HG02623 (cell line): ENCODE measurements around the gene ABI3.
"Not testable (repeated sequence)": the region's sequence is repeated elsewhere in the genome, so short reads cannot be mapped to it uniquely, and the experiment has no call there.

Source experiments
- ATAC-seq: cut with Tn5 transposase; IDR thresholded peaks from one replicate; pipeline ENCODE4 v1.9.1; 2021; ENCODE audit warnings: moderate library complexity; ENCODE audit not compliant: unreplicated experiment

Gene ABI3

DNA sequence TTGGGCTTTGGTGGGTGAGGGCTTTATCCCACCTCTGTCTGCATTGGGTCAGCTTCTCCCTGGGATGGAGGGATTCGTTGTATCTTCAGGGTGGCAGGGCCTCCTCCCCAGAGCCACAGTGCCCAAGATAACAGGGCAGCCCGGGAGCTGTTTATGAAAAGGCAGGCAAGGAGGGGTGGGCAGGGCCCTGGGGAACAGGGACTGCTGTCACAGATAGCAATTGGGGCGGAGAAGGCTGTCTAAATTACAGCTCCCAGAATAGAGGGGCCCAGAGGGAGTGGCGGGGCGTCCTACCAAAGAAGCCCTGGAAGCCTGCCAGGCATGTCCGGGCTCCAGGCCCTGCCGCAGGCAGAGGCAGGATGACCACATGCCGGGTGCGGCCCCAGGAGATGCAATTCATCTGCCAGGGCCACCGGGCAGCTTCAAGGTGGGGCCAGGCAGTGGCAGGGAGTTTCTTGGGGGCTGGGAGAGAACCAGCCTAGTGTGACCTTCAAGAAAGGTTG lies 38.8 kb downstream of the ABI3 start:
- no peak for ATAC-seq

DNA sequence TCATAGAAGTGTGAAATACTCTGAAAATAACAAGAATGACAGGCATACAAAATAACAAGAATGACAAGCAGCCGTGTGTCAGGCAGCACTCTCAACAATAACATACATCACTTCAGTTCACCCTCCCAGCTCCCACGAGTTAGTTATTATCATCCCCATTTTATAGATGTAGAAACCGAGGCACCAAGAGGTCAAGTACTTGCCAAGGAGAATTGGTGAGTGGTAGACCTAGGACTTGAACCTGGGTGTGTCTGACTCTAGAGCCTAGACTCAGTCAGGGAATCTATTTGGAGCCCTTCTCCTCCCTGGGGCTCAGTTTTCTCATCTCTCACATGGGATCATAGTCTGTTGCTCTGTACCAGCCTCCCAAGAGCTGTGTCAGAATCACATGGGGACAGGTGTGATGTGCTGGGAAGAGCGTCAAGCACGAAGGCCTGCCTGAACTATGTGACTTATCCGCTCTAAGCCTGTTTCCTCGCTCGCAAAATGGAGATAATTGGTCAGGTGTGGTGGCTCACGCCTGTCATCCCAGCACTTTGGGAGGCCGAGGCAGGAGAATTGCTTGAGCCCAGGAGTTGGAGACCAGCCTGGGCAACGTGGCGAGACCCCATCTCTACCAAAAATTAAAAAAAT lies 39.5 kb downstream of the ABI3 start:
- ATAC-seq = no peak

DNA sequence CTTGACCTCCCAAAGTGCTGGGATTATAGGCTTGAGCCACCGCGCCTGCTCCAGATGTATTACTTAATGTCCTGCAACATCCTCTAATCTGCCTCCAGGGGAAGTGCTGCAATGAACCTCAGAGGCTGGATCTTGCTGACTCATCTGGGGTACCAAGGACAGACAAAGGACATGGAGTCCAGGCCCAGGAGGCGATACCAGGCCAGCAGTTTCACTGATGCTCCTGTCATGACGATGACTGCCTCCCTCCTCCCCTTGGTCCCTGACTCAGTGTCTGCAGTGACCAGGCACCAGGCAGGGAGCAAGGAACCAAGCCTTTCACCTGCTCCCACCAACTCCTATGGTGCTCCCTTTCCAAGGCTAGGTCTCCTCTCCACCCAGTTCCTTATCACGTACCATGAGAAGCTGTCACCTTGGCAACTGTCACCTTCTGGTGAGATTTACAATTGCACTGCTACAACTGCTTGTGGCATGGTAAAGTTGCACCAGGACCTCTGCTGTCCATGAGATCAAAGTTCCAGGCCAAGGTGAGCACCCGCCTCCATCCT lies 41.7 kb downstream of the ABI3 start:
- no peak for ATAC-seq

DNA sequence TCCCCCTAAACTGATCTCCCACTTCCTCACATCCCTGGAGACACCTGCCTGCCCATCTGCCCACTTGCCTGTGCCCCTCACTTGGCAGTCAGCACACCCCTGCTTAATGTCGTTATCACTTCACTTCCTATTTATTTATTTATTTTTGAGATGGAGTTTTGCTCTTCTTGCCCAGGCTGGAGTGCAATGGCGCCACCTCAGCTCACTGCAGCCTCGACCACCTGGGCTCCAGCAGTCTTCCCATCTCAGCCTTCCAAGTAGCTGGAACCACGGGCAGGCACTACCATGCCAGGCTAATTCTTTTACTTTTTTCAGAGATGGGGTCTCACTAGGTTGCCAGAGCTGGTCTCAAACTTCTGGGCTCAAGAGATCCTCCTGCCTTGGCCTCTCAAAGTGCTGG lies 43.6 kb downstream of the ABI3 start:
- no peak for ATAC-seq

DNA sequence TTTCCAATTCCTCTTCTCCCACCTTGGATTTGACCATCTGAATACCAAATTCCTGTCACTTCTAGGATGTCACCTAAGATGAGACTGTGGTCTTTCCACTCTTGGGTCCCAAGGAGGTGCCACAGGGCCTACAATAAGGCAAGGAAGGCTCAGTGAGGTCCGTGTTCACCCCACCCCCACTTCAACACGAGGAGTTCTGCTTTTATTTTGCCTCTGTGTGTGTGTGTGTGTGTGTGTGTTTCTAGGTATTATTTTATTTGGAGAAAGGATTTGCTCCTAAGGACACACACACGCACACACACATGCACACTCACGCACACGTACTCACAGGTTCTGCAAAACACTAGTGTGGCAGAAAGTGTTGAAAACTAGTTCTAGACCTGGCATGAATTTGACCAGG lies 44.6 kb downstream of the ABI3 start:
- ATAC-seq = no peak

DNA sequence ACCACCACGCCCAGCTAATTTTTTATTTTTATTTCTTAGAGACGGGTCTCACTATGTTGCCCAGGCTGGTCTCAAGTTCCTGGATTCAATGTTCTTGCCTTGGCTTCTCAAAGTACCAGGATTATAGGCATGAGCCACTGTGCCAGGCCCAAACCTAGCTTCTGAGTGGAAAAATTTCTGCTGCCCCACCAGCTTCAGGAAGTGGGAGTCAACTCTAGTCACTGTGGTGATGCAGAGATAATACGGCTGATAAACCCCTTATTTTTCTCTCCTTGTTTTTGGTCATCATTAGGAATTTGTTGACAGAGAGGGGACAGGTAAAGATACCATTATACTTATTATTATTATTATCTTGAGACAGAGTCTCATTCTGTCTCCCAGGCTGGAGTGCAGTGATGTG lies 47.9 kb downstream of the ABI3 start:
- no peak for ATAC-seq

DNA sequence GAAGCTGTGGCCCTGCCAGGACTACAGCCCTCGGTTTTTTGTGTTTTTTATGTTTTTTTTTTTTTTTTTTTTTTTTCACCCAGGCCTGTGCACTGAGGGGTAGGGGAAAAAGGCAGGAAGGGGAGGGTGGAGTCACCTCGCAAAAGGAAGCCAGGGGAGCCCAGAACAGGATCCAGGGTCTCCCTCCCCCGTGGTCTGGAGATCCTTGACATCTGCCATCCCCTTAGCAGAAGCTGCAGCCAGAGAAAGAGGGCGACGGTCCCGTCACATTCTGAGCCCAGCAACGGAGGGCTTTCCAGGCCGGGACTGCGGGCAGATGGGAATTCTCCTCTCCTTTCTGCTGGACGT lies 49.1 kb downstream of the ABI3 start:
- no peak for ATAC-seq

DNA sequence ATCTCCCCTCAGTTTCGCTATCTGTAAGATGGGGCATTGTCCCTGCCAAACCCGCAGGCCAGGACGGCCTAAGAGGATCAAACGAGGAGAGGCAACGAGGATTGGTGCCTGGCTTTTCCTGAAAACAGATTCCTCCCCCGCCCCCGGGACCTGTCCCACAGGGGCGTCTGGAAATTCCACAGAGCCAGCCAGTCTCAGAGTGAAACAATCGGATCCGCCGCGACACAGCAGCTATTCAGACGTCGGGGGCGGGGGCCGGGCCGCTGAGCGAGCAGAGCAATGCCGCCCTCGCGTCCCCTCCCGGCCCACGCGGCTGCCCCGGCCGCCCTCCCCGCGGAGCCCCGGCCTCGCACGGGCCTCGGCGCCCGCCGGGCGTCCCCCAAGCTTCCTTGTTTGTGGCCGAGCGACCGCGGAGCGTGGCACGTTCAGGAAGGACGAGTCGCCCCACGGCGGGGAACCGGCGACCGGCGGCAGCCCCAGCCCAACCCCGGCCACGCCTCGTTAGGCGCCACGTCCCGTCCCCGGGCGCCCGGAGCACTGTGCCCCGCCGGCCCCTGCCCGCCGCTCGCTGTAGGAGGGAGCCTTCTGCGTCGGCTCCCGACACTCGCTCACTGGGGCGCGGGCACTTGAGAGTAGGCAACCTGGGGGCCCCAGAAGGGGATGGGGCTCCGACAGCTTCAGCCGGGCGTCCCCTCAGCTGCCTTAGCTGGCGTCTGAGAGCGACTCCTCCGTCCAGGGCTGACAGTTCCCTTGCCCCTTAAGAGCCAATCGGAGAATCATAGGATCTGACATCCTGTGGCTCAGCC lies 49.7 kb downstream of the ABI3 start:
- peak; percentile 43 for ATAC-seq

DNA sequence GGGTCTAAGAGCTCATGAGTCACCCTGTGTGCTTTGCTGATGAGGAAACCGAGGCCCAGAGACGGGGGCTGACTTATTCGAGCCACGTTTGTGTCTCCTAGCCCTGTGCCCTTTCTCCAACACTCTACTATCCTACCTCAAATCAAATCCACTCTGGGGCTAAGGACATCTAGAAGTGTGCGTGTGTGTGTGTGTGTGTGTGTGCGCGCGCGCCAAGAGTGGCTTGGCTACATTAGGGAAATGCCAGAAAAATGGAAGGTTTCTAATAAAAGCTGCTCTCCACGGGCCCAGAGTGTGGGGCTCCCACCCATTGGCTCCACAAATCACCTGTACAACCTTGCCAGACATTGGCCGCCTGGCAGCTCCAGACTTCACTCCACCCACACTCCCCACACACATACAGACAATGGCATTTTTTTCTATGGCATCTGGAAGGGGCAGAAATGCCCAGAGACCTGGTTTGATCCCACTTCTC lies 50.3 kb downstream of the ABI3 start:
- ATAC-seq = no peak

DNA sequence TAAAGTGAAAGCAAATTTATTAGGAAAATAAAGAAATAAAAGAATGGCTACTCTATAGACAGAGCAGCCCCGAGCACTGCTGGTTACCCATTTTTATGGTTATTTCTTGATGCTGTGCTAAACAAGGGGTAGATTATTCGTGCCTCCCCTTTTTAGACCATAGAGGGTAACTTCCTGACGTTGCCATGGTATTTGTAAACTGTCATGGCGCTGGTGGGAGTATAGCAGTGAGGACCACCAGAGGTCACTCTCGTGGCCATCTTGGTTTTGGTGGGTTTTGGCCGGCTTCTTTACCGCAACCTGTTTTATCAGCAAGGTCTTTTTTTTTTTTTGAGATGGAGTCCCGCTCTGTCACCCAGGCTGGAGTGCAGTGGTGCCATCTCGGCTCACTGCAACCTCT lies 51.0 kb downstream of the ABI3 start:
- not testable (repeated sequence) for ATAC-seq

DNA sequence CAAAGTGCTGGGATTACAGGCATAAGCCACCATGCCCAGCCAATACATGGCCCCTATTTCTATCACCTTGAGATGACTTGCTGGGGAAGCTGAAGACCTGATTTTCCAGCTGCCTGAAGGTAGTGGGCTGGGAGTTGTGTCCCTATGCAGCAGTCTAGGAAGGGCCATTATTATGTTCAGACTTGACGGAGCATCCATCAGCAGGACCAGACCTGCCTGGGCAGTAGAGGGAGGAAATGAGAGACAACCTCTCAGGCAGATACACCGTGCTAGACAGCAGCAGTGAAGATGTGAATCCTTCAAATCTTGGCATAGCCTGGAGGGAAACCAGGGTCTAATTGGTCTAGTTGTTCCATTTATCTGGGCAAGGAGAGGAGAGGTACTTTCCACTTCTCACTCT lies 55.7 kb downstream of the ABI3 start:
- ATAC-seq = no peak

DNA sequence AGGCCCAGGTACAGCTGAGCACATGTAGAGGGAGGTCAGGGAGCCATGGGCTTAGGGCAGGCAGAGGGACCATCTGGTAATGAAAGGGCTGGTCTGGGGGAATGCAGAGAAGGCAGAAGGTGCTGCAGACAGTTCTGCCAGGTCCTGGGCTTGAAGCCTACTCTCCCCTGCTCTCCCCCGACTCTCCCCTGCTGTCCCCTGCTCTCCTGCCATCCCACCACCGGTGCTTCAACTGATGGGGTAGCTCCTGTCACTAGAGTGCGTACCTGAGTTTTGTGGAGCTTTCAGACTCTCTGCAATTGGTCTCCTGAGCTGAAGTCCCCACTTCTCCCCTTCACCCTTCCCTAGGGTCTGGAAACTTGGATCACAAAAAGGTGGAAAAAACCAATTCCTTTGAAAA lies 57.4 kb downstream of the ABI3 start:
- no peak for ATAC-seq

DNA sequence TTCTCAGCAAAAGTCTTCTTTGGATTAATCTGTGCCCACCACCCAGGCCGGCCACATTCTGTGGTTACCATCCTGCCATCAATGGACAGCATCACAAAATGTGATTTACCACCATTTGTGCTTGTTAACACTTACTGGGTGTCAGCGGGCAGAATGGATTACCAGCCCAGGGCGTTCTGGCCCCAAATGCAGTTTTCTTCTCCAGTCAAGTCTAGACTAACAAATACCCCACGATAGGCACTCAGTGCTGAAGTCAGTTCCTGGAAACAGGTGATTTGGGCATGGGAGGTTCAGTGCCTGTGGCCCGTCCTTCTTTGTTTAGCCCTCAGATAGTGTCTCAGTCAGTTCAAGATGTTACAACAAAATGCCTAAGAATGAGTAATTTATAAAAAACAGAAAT lies 58.8 kb downstream of the ABI3 start:
- no peak for ATAC-seq
